ENCODE results near the gene HACL1.

Gene HACL1

DNA sequence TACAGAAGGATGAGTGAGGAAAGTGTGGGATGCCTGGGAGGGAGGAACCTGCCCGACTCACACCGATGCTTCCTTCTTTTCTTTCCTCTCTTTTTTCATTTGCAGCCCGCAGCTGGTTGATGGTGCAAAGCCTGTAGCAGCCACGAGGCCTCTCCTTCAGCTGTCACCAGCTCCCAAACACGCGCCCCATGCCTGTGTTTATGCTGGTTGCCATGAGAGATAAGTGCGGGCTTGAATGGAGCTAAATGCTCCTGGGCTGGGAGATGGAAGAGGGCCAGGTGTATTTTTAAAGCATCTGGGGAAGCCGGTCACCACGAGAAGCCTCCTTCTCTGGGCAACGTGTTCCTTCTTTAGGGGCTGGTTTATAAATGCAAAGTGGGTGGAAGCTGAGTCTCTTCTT, 89.2 kb downstream of the HACL1 start:
- CTCF ChIA-PET: interaction anchor here (0.6 to 0.8 kb wide), 2 partner anchors 41 to 288 kb away, joined by 3 to 4 read pairs; no protein-coding TSS in a partner anchor
- no peak for TF ChIP-seq ZNF274 (IDR thresholded peaks at IDR 0.05; ENCODE audit: low read length)
- no peak for TF ChIP-seq ZNF274 (tag by site-specific recombination; IDR thresholded peaks at IDR 0.05; ENCODE audit: borderline replicate concordance)
- no peak for TF ChIP-seq ZBTB17 (tag by site-specific recombination; IDR thresholded peaks at IDR 0.05)
- no peak for TF ChIP-seq GFI1B (tag by site-specific recombination; IDR thresholded peaks at IDR 0.05)
- TF ChIP-seq ZNF585B (tag by site-specific recombination; IDR thresholded peaks at IDR 0.05): no peak
- no peak for TF ChIP-seq KLF1 (tag by site-specific recombination; IDR thresholded peaks at IDR 0.05)
- TF ChIP-seq IKZF3 (tag by site-specific recombination; IDR thresholded peaks at IDR 0.05): no peak
- no peak for TF ChIP-seq ZNF747 (tag by site-specific recombination; IDR thresholded peaks at IDR 0.05)
- no peak for TF ChIP-seq ZNF610 (tag by site-specific recombination; IDR thresholded peaks at IDR 0.05; ENCODE audit: borderline replicate concordance)
- no peak for TF ChIP-seq ZNF112 (tag by site-specific recombination; IDR thresholded peaks at IDR 0.05)
- no peak for TF ChIP-seq SCRT2 (tag by site-specific recombination; IDR thresholded peaks at IDR 0.05)
- TF ChIP-seq SETDB1 (IDR thresholded peaks at IDR 0.05; ENCODE audit: insufficient read length, low read length): no peak
- TF ChIP-seq, protein P1, sequence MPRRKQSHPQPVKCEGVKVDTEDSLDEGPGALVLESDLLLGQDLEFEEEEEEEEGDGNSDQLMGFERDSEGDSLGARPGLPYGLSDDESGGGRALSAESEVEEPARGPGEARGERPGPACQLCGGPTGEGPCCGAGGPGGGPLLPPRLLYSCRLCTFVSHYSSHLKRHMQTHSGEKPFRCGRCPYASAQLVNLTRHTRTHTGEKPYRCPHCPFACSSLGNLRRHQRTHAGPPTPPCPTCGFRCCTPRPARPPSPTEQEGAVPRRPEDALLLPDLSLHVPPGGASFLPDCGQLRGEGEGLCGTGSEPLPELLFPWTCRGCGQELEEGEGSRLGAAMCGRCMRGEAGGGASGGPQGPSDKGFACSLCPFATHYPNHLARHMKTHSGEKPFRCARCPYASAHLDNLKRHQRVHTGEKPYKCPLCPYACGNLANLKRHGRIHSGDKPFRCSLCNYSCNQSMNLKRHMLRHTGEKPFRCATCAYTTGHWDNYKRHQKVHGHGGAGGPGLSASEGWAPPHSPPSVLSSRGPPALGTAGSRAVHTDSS (tag by site-specific recombination; IDR thresholded peaks at IDR 0.05): no peak
- TF ChIP-seq, protein P2, sequence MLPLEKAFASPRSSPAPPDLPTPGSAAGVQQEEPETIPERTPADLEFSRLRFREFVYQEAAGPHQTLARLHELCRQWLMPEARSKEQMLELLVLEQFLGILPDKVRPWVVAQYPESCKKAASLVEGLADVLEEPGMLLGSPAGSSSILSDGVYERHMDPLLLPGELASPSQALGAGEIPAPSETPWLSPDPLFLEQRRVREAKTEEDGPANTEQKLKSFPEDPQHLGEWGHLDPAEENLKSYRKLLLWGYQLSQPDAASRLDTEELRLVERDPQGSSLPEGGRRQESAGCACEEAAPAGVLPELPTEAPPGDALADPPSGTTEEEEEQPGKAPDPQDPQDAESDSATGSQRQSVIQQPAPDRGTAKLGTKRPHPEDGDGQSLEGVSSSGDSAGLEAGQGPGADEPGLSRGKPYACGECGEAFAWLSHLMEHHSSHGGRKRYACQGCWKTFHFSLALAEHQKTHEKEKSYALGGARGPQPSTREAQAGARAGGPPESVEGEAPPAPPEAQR (tag by site-specific recombination; IDR thresholded peaks at IDR 0.05): no peak
- no peak for TF ChIP-seq ZNF391 (tag by site-specific recombination; IDR thresholded peaks at IDR 0.05; ENCODE audit: borderline replicate concordance, low read depth)
- TF ChIP-seq, protein P3, sequence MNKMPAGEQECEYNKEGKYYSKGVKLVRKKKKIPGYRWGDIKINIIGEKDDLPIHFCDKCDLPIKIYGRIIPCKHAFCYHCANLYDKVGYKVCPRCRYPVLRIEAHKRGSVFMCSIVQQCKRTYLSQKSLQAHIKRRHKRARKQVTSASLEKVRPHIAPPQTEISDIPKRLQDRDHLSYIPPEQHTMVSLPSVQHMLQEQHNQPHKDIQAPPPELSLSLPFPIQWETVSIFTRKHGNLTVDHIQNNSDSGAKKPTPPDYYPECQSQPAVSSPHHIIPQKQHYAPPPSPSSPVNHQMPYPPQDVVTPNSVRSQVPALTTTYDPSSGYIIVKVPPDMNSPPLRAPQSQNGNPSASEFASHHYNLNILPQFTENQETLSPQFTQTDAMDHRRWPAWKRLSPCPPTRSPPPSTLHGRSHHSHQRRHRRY (tag by site-specific recombination; IDR thresholded peaks at IDR 0.05): no peak
- no peak for TF ChIP-seq ZNF76 (tag by site-specific recombination; IDR thresholded peaks at IDR 0.05; ENCODE audit: borderline replicate concordance, low read depth)
- no peak for TF ChIP-seq WT1 (tag by site-specific recombination; IDR thresholded peaks at IDR 0.05)
- TF ChIP-seq ZNF169 (tag by site-specific recombination; IDR thresholded peaks at IDR 0.05): no peak
- no peak for TF ChIP-seq OSR2 (tag by site-specific recombination; IDR thresholded peaks at IDR 0.05)
- no peak for TF ChIP-seq ZNF311 (tag by site-specific recombination; IDR thresholded peaks at IDR 0.05; ENCODE audit: borderline replicate concordance)
- Histone ChIP-seq H3K4me1 (ENCODE audit: control insufficient read depth, insufficient read depth, low read length) (no peaks in the 10 kb centered on the region), H3K27ac (ENCODE audit: extremely low read depth, low read depth, low read length) (no peak overlapping the region), H3K4me3 (ENCODE audit: low read depth, low read length) (no peak overlapping the region), H3K36me3 (ENCODE audit: control insufficient read depth in 2 of 2, insufficient read depth in 1 of 2, low read length in 2 of 2) (no peaks in the 10 kb centered on the region), H3K9me3 (ENCODE audit: control insufficient read depth, insufficient read depth, low read depth, low read length) (no peaks in the 10 kb centered on the region)
- POLR2A ChIA-PET: no interaction called here

DNA sequence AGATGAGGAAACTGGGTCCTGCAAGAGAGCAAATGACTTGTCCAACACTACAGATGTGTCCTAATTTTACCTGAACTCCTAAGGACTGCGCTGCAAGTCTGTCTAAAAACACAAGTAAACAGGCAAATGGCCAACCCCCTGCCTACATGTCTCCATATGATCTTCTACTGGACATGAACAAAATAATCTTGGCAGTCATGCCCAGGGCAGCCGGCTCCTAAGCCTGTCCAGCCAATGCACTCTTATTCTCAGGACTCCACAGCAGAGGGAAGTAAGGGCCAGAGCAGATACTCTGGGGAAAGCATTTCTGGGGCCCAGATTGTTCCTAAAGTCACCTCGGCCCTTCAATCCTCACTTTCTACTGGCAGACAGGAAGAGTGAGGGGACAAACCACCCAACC, 90.2 kb downstream of the HACL1 start:
- Histone ChIP-seq H3K9me3 (ENCODE audit: control insufficient read depth, insufficient read depth, low read depth, low read length) (no peaks in the 10 kb centered on the region), H3K36me3 (ENCODE audit: control insufficient read depth in 2 of 2, insufficient read depth in 1 of 2, low read length in 2 of 2) (no peaks in the 10 kb centered on the region), H3K27ac (ENCODE audit: extremely low read depth, low read depth, low read length) (no peak overlapping the region), H3K4me3 (ENCODE audit: low read depth, low read length) (no peak overlapping the region), H3K4me1 (ENCODE audit: control insufficient read depth, insufficient read depth, low read length) (no peaks in the 10 kb centered on the region)
- ChIA-PET POLR2A (no interaction called here), CTCF (no interaction called here)
- TF ChIP-seq ZNF146 (tag by site-specific recombination; IDR thresholded peaks at IDR 0.05) (no peak), ZNF416 (tag by site-specific recombination; IDR thresholded peaks at IDR 0.05) (no peak), ZNF274 (IDR thresholded peaks at IDR 0.05; ENCODE audit: low read length) (no peak), ZNF274 (tag by site-specific recombination; IDR thresholded peaks at IDR 0.05; ENCODE audit: borderline replicate concordance) (no peak), ZNF121 (tag by site-specific recombination; IDR thresholded peaks at IDR 0.05) (no peak)

Measured in HEK293 (cell line).